Hematopoietic multipotent progenitor cell treated with erythropoietin and hydrocortisone succinate and interleukin-3 and kit ligand, for 15 days (in vitro differentiated cells): ENCODE data around the gene TBPL1.
A peak's percentile ranks its signal among the peaks of the same experiment; 100 is the strongest.
"Not testable (repeated sequence)": the region's sequence is repeated elsewhere in the genome, so short reads cannot be mapped to it uniquely, and the experiment has no call there.

Experiments
- DNase-seq: peaks from one replicate; pipeline ENCODE4 v3.0.0-alpha.2; 2015; ENCODE audit warnings: low spot score

The TBPL1 gene

GRCh38 chr6:133952815-133953633, at the start of gene TBPL1:
TBPL1 (plus strand) TSS chr6:133953224; CDS start chr6:133980126, 26,902 bp downstream.
- DNase-seq: peak; percentile 90

GRCh38 chr6:133903855-133904254, 49.2 kb upstream of the TBPL1 start:
- DNase-seq: no peak

- DNase-seq: no peak
Measured at GRCh38 chr6:133906050-133906449, 47.0 kb upstream of the TBPL1 start.

- peak; percentile 65 for DNase-seq
Measured at GRCh38 chr6:133916650-133917151, 36.3 kb upstream of the TBPL1 start.

- DNase-seq: no peak
Measured at GRCh38 chr6:133917781-133918180, 35.2 kb upstream of the TBPL1 start.

- DNase-seq: no peak
Measured at GRCh38 chr6:133918208-133918930, 34.7 kb upstream of the TBPL1 start.

- no peak for DNase-seq
Measured at GRCh38 chr6:133919362-133919761, 33.7 kb upstream of the TBPL1 start.

- peak; percentile 76 for DNase-seq
Measured at GRCh38 chr6:133921249-133921859, 31.7 kb upstream of the TBPL1 start.

GRCh38 chr6:133923938-133924593, 29.0 kb upstream of the TBPL1 start:
- DNase-seq: peak; percentile 76

- not testable (repeated sequence) for DNase-seq
Measured at GRCh38 chr6:133931221-133931620, 21.8 kb upstream of the TBPL1 start.

GRCh38 chr6:133936352-133936751, 16.7 kb upstream of the TBPL1 start:
- not testable (repeated sequence) for DNase-seq

- DNase-seq: no peak
Measured at GRCh38 chr6:133937909-133938308, 15.1 kb upstream of the TBPL1 start.

GRCh38 chr6:133938533-133938932, 14.5 kb upstream of the TBPL1 start:
- no peak for DNase-seq

GRCh38 chr6:133939778-133940667, 13.0 kb upstream of the TBPL1 start:
- no peak for DNase-seq

GRCh38 chr6:133945158-133945557, 7.9 kb upstream of the TBPL1 start:
- DNase-seq: no peak

- peak; percentile 65 for DNase-seq
Measured at GRCh38 chr6:133947302-133947900, 5.6 kb upstream of the TBPL1 start.

GRCh38 chr6:133948472-133948871, 4.6 kb upstream of the TBPL1 start:
- no peak for DNase-seq

GRCh38 chr6:133951227-133951626, 1.8 kb upstream of the TBPL1 start:
- no peak for DNase-seq

- no peak for DNase-seq
Measured at GRCh38 chr6:133951881-133952814, 876 bp upstream of the TBPL1 start.
